Central memory CD8-positive, alpha-beta T cell (primary cell): ENCODE measurements around the gene CCDC57.
A peak's percentile ranks its signal among the peaks of the same experiment; 100 is the strongest.

Experiments
- ATAC-seq: fragments of 150-1000 bp; cut with Tn5 transposase; replicated peaks from 2 replicates; pipeline ENCODE4 v1.10.0; 2022; ENCODE audit warnings: mild to moderate bottlenecking, moderate FRiP score, moderate number of reproducible peaks; ENCODE audit not compliant: poor library complexity, severe bottlenecking; ENCODE audit errors: extremely low read depth
- DNase-seq, 2 donors: peaks; one replicate each; pipeline ENCODE4 v3.0.0; 2021; ENCODE audit warnings: low spot score in 2 of 2
- H3K27ac Mint-ChIP-seq: one replicate; pipeline ENCODE4 v1.8.0; 2022; ENCODE audit warnings: low read depth, mild to moderate bottlenecking, moderate library complexity, mixed read lengths
- H3K27me3 Mint-ChIP-seq: one replicate; pipeline ENCODE4 v1.8.0; 2022; ENCODE audit warnings: mixed read lengths
- H3K36me3 Mint-ChIP-seq: one replicate; pipeline ENCODE4 v1.8.0; 2022; ENCODE audit warnings: mild to moderate bottlenecking, moderate library complexity, mixed read lengths; ENCODE audit not compliant: insufficient read depth
- H3K4me1 Mint-ChIP-seq: one replicate; pipeline ENCODE4 v1.8.0; 2022; ENCODE audit warnings: mixed read lengths
- H3K4me3 Mint-ChIP-seq: one replicate; pipeline ENCODE4 v1.8.0; 2022; ENCODE audit warnings: mild to moderate bottlenecking, moderate library complexity, mixed read lengths
- H3K9me3 Mint-ChIP-seq: one replicate; pipeline ENCODE4 v1.8.0; 2022; ENCODE audit warnings: mixed read lengths

Gene CCDC57

GRCh38 chr17:82073446-82073845 lies 139.2 kb downstream of the CCDC57 start:
- Mint-ChIP-seq H3K27ac (no peak overlapping the region), H3K4me3 (no peak overlapping the region), H3K4me1 (no peaks in the 10 kb centered on the region), H3K27me3 (no peaks in the 10 kb centered on the region), H3K9me3 (no peaks in the 10 kb centered on the region), H3K36me3 (peaks cover 5% of the 10 kb centered on the region)
- ATAC-seq (no peak), DNase-seq (no peak)

GRCh38 chr17:82072827-82073226 lies 139.8 kb downstream of the CCDC57 start:
- no peak for ATAC-seq
- H3K36me3 Mint-ChIP-seq, result peaks cover 4% of the 10 kb centered on the region
- no peaks in the 10 kb centered on the region for H3K4me1 Mint-ChIP-seq

GRCh38 chr17:82070611-82071010 lies 142.0 kb downstream of the CCDC57 start:
- ATAC-seq, result no peak
- H3K9me3 Mint-ChIP-seq, result no peaks in the 10 kb centered on the region
- peaks cover 6% of the 10 kb centered on the region for H3K36me3 Mint-ChIP-seq
- peaks cover 7% of the 10 kb centered on the region for H3K4me1 Mint-ChIP-seq
- no peaks in the 10 kb centered on the region for H3K27me3 Mint-ChIP-seq
- no peak overlapping the region for H3K4me3 Mint-ChIP-seq
- no peak for DNase-seq
- H3K27ac Mint-ChIP-seq, result no peak overlapping the region

More at GRCh38 chr17:82072827-82073226, 139.8 kb downstream of the CCDC57 start:
- no peak for DNase-seq
- Mint-ChIP-seq H3K4me3 (no peak overlapping the region), H3K27ac (no peak overlapping the region), H3K27me3 (no peaks in the 10 kb centered on the region), H3K9me3 (no peaks in the 10 kb centered on the region)

GRCh38 chr17:82065638-82066303 lies 146.9 kb downstream of the CCDC57 start, which contains the start of gene DUS1L:
Gene DUS1L, minus strand, starts transcription at chr17:82065804. Its CDS starts 745 bp downstream, at chr17:82065059.
- Mint-ChIP-seq H3K27ac (peak within 1 kb of the TSS; percentile 92), H3K4me1 (peaks cover 7% of the 10 kb centered on the region), H3K36me3 (peaks cover 10% of the 10 kb centered on the region), H3K4me3 (peak within 1 kb of the TSS; percentile 77), H3K27me3 (no peaks in the 10 kb centered on the region), H3K9me3 (no peaks in the 10 kb centered on the region)
- ATAC-seq, result peak; percentile 85
- peak; percentile 54 to 63 for DNase-seq

GRCh38 chr17:82065193-82065637 lies 147.4 kb downstream of the CCDC57 start:
- Mint-ChIP-seq H3K4me1 (peaks cover 7% of the 10 kb centered on the region), H3K27ac (peak overlapping the region; percentile 92), H3K36me3 (peaks cover 10% of the 10 kb centered on the region), H3K27me3 (no peaks in the 10 kb centered on the region), H3K9me3 (no peaks in the 10 kb centered on the region), H3K4me3 (peak overlapping the region; percentile 77)
- ATAC-seq (peak; percentile 66), DNase-seq (no peak)

GRCh38 chr17:82064433-82065192 lies 148.0 kb downstream of the CCDC57 start:
- Mint-ChIP-seq H3K4me3 (peak overlapping the region; percentile 77), H3K9me3 (no peaks in the 10 kb centered on the region), H3K4me1 (peaks cover 7% of the 10 kb centered on the region), H3K36me3 (peaks cover 10% of the 10 kb centered on the region), H3K27ac (peak overlapping the region; percentile 38), H3K27me3 (no peaks in the 10 kb centered on the region)
- ATAC-seq (no peak), DNase-seq (no peak)

- Mint-ChIP-seq H3K4me3 (peak overlapping the region; percentile 77), H3K27me3 (no peaks in the 10 kb centered on the region), H3K9me3 (no peaks in the 10 kb centered on the region), H3K27ac (peak overlapping the region; percentile 38), H3K4me1 (peaks cover 7% of the 10 kb centered on the region), H3K36me3 (peaks cover 11% of the 10 kb centered on the region)
- DNase-seq (no peak), ATAC-seq (no peak)
These were observed 148.9 kb downstream of the CCDC57 start for GRCh38 chr17:82063424-82064415.

- ATAC-seq (no peak), DNase-seq (no peak)
- no peak overlapping the region for H3K4me3 Mint-ChIP-seq
- no peaks in the 10 kb centered on the region for H3K9me3 Mint-ChIP-seq
- H3K27ac Mint-ChIP-seq, result no peak overlapping the region
- peaks cover 7% of the 10 kb centered on the region for H3K4me1 Mint-ChIP-seq
- H3K36me3 Mint-ChIP-seq, result peaks cover 13% of the 10 kb centered on the region
- H3K27me3 Mint-ChIP-seq, result no peaks in the 10 kb centered on the region
These were observed 149.7 kb downstream of the CCDC57 start for GRCh38 chr17:82062984-82063368.

GRCh38 chr17:82062076-82062983 lies 150.3 kb downstream of the CCDC57 start:
- Mint-ChIP-seq H3K4me1 (peaks cover 7% of the 10 kb centered on the region), H3K27ac (no peak overlapping the region), H3K9me3 (no peaks in the 10 kb centered on the region), H3K4me3 (no peak overlapping the region), H3K36me3 (peaks cover 15% of the 10 kb centered on the region), H3K27me3 (no peaks in the 10 kb centered on the region)
- DNase-seq (no peak), ATAC-seq (no peak)

GRCh38 chr17:82061047-82061925 lies 151.4 kb downstream of the CCDC57 start:
- Mint-ChIP-seq H3K4me3 (no peak overlapping the region), H3K9me3 (no peaks in the 10 kb centered on the region), H3K36me3 (peaks cover 17% of the 10 kb centered on the region), H3K4me1 (peaks cover 4% of the 10 kb centered on the region), H3K27me3 (no peaks in the 10 kb centered on the region), H3K27ac (no peak overlapping the region)
- ATAC-seq (no peak), DNase-seq (no peak)

GRCh38 chr17:82060614-82061013 lies 152.0 kb downstream of the CCDC57 start:
- Mint-ChIP-seq H3K27me3 (no peaks in the 10 kb centered on the region), H3K27ac (no peak overlapping the region), H3K4me3 (no peak overlapping the region), H3K36me3 (peaks cover 15% of the 10 kb centered on the region), H3K4me1 (no peaks in the 10 kb centered on the region), H3K9me3 (no peaks in the 10 kb centered on the region)
- ATAC-seq (no peak), DNase-seq (no peak)
